Testis (tissue), 2 donors: ENCODE measurements around the gene PSMA6.

ENCODE experiments used
- POLR2A ChIP-seq: fragments of 450-650 bp; IDR thresholded peaks from one replicate; pipeline ENCODE4 v1.6.1; 2017; ENCODE audit warnings: antibody characterized with exemption, mild to moderate bottlenecking, moderate library complexity
- TF ChIP-seq, protein P1 (sequence below), 3 experiments: fragments of 450-650 bp in 2 of 3; fragments of 200-600 bp in 1 of 3; sonication (generic) in 1 of 3; IDR thresholded peaks; one replicate each; pipeline ENCODE4 v1.5.1; 2016 to 2019; ENCODE audit warnings: antibody characterized with exemption in 3 of 3, mild to moderate bottlenecking in 2 of 3, moderate library complexity in 1 of 3

DNA sequence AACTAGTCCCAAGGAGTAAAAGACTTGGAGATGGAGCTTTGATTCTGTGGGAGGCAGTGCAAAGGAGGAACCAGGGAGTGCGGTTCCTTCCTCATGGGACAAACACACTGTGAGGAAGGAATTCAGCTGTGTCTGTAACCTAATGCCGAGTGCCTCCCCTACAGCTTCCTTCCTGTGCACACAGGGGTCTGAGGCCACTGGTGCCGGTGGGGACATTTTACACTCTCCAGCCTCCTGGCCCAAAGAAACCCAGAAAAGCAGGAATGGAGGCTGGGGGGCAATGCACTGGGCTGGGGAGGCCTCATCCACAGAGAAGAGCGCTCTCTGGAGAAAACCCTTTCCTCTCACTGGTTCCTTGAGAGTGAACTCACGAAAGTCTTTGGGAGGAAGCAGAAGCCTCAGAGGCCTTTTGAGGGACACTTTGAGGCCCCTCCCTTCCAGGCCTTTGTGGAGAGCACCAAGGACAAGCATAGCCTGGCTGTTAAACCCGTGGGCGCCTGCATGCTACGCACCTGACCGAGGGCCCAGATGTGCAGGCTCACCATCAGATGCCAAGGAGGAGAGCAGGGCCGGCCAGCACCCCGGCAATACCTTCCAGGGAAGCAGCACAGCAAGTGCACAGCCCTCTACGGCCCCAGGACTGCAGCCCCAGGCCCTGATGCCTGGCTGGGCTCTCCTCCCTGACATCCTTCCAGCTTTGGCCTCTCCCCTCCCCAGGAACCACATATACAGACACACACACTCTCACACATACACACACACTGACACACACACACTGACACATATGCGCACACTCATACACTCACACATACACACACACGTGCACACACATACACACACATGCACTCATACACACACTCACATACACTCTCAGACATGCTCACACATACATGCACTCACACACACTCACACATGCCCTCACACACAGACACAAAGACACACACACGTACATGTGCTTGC, 60.4 kb downstream of the PSMA6 start:
- TF ChIP-seq, protein P1, sequence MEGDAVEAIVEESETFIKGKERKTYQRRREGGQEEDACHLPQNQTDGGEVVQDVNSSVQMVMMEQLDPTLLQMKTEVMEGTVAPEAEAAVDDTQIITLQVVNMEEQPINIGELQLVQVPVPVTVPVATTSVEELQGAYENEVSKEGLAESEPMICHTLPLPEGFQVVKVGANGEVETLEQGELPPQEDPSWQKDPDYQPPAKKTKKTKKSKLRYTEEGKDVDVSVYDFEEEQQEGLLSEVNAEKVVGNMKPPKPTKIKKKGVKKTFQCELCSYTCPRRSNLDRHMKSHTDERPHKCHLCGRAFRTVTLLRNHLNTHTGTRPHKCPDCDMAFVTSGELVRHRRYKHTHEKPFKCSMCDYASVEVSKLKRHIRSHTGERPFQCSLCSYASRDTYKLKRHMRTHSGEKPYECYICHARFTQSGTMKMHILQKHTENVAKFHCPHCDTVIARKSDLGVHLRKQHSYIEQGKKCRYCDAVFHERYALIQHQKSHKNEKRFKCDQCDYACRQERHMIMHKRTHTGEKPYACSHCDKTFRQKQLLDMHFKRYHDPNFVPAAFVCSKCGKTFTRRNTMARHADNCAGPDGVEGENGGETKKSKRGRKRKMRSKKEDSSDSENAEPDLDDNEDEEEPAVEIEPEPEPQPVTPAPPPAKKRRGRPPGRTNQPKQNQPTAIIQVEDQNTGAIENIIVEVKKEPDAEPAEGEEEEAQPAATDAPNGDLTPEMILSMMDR (IDR thresholded peaks at IDR 0.05) = no peak
- TF ChIP-seq POLR2A = no peak
